Smooth muscle cell (in vitro differentiated cells): ENCODE data around the gene PTPRU. TPM values are rescaled to one million over a fixed set of nuclear protein-coding genes. Genes with fewer than 3 reads are reported as not detected.

Source experiments
- DNase-seq: peaks from one replicate; lab custom pipeline; 2025; ENCODE audit not compliant: unreplicated experiment; lab: John Stamatoyannopoulos, UW
- H2AFZ ChIP-seq: fragments of 200-600 bp; sonication (generic); 2 replicates; pipeline ENCODE4 v1.6.0; 2016; ENCODE audit warnings: antibody characterized with exemption, low read depth, mild to moderate bottlenecking
- H3F3A ChIP-seq: fragments of 200-600 bp; sonication (generic); 2 replicates; pipeline ENCODE4 v1.6.0; 2017; ENCODE audit warnings: antibody characterized with exemption, low read depth
- H3K27ac ChIP-seq: fragments of 200-600 bp; sonication (generic); 2 replicates; pipeline ENCODE4 v1.5.1; 2016; ENCODE audit warnings: low read depth, mild to moderate bottlenecking
- H3K27me3 ChIP-seq: fragments of 200-600 bp; sonication (generic); 2 replicates; pipeline ENCODE4 v1.6.1; 2016; ENCODE audit warnings: low read depth, mild to moderate bottlenecking
- H3K36me3 ChIP-seq: fragments of 200-600 bp; sonication (generic); 2 replicates; pipeline ENCODE4 v1.5.1; 2016; ENCODE audit warnings: low read depth
- H3K4me1 ChIP-seq: fragments of 200-600 bp; sonication (generic); 2 replicates; pipeline ENCODE4 v1.5.1; 2016; ENCODE audit warnings: low read depth
- H3K4me2 ChIP-seq: fragments of 200-600 bp; sonication (generic); 2 replicates; pipeline ENCODE4 v1.6.0; 2016; ENCODE audit warnings: mild to moderate bottlenecking
- H3K4me3 ChIP-seq: fragments of 200-600 bp; sonication (generic); 2 replicates; pipeline ENCODE4 v1.5.1; 2016; ENCODE audit warnings: mild to moderate bottlenecking
- H3K79me2 ChIP-seq: fragments of 200-600 bp; sonication (generic); 2 replicates; pipeline ENCODE4 v1.6.0; 2016; ENCODE audit warnings: low read depth, mild to moderate bottlenecking
- H3K9ac ChIP-seq: fragments of 200-600 bp; sonication (generic); 2 replicates; pipeline ENCODE4 v1.6.0; 2016; ENCODE audit warnings: low read depth
- H3K9me3 ChIP-seq: fragments of 200-600 bp; sonication (generic); replicated peaks from 2 replicates; pipeline ENCODE4 v1.5.1; 2016; ENCODE audit warnings: low read depth
- H4K20me1 ChIP-seq: fragments of 200-600 bp; sonication (generic); 2 replicates; pipeline ENCODE4 v1.6.0; 2016; ENCODE audit warnings: low read depth
- WGBS: methylation state at CpG from one replicate; pipeline ENCODE4 v1.1.7; 2016; ENCODE audit warnings: low lambda C conversion rate; 5-methylcytosine and 5-hydroxymethylcytosine counted together
- polyA plus RNA-seq: library from polyadenylated mRNA; unstranded; fragments of >200 nt; fragmentation: Nextera tagmentation; extraction: Ambion mirVana; gene quantifications from 2 replicates; pipeline ENCODE4 v1.2.1, GENCODE V29; 2016
- total RNA-seq: library from RNA; depleted of rRNA; stranded (reverse); fragments of >200 nt; gene quantifications from 2 replicates; pipeline ENCODE4 v1.2.3, GENCODE V29; 2014
- TF ChIP-seq, protein P1 (sequence below): fragments of 200-600 bp; sonication (generic); IDR thresholded peaks from 2 replicates; pipeline ENCODE4 v1.5.1; 2017; ENCODE audit warnings: borderline replicate concordance, mild to moderate bottlenecking, antibody characterized with exemption; ENCODE audit not compliant: insufficient read depth, poor library complexity, severe bottlenecking

The PTPRU gene
- total and polyA plus RNA-seq, 2 experiments from 2014 or later = 41.1 to 67.8 TPM

DNA sequence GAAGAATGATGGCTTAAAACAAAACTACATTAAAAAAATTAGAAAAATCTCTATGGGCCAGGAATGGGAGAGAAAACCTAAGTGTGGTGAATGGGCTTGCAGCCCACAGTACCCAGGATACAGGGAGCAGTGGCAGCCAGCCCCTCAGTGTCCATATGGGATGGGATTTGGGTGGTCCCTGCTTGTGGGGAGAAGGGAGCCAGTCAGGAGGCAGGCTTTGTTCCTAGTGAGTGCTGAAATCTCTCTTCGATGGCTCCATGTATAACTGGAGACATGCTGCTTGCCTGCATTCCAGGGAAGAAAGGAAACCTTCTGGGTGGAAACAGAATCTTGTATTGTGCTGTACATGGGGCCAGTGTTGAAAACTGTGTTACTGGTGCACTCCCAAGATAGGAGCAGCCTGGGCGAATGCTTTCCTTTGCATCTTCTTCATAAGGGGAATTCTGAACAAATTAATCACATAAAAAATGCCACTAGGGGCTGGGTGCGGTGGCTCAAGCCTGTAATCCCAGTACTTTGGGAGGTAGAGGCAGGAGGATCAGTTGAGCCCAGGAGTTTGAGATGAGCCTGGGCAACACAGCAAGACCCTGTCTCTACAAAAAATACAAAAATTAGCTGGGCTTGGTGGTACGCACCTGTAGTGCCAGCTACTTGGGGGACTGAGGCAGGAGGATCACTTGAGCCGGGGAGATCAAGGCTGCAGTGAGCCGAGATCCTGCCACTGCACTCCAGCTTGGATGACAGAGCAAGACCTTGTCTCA lies 36.0 kb downstream of the PTPRU start:
- Histone ChIP-seq H2AFZ (no peak overlapping the region), H3K4me1 (peaks cover 15% of the 10 kb centered on the region), H3K9ac (no peak overlapping the region), H3K36me3 (peaks cover 7% of the 10 kb centered on the region), H3K4me3 (no peak overlapping the region), H3K9me3 (no peaks in the 10 kb centered on the region), H4K20me1 (no peaks in the 10 kb centered on the region), H3K4me2 (peak overlapping the region; percentile 33), H3K27ac (no peak overlapping the region), H3F3A (no peaks in the 10 kb centered on the region), H3K79me2 (no peaks in the 10 kb centered on the region), H3K27me3 (no peaks in the 10 kb centered on the region)
- no peak for DNase-seq
- WGBS = 84% methylated on average over 6 of the region's 6 CpGs
- TF ChIP-seq, protein P1, sequence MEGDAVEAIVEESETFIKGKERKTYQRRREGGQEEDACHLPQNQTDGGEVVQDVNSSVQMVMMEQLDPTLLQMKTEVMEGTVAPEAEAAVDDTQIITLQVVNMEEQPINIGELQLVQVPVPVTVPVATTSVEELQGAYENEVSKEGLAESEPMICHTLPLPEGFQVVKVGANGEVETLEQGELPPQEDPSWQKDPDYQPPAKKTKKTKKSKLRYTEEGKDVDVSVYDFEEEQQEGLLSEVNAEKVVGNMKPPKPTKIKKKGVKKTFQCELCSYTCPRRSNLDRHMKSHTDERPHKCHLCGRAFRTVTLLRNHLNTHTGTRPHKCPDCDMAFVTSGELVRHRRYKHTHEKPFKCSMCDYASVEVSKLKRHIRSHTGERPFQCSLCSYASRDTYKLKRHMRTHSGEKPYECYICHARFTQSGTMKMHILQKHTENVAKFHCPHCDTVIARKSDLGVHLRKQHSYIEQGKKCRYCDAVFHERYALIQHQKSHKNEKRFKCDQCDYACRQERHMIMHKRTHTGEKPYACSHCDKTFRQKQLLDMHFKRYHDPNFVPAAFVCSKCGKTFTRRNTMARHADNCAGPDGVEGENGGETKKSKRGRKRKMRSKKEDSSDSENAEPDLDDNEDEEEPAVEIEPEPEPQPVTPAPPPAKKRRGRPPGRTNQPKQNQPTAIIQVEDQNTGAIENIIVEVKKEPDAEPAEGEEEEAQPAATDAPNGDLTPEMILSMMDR = no peak

DNA sequence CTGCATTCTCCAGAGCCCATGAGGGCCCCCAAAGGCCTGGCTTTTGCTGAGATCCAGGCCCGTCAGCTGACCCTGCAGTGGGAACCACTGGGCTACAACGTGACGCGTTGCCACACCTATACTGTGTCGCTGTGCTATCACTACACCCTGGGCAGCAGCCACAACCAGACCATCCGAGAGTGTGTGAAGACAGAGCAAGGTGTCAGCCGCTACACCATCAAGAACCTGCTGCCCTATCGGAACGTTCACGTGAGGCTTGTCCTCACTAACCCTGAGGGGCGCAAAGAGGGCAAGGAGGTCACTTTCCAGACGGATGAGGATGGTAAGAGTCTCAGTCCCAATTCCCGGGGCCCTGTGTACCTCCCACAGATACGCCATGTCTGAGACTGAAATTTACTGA lies 39.1 kb downstream of the PTPRU start:
- Histone ChIP-seq H3K9ac (no peak overlapping the region), H3K27ac (no peak overlapping the region), H4K20me1 (no peaks in the 10 kb centered on the region), H3K4me1 (peaks cover 15% of the 10 kb centered on the region), H3K27me3 (no peaks in the 10 kb centered on the region), H3K4me3 (no peak overlapping the region), H3K9me3 (no peaks in the 10 kb centered on the region), H3K4me2 (no peak overlapping the region), H2AFZ (no peak overlapping the region), H3K36me3 (peaks cover 9% of the 10 kb centered on the region), H3K79me2 (no peaks in the 10 kb centered on the region), H3F3A (no peaks in the 10 kb centered on the region)
- TF ChIP-seq, protein P1 = no peak
- no peak for DNase-seq
- 96% methylated on average over 14 of the region's 14 CpGs for WGBS

DNA sequence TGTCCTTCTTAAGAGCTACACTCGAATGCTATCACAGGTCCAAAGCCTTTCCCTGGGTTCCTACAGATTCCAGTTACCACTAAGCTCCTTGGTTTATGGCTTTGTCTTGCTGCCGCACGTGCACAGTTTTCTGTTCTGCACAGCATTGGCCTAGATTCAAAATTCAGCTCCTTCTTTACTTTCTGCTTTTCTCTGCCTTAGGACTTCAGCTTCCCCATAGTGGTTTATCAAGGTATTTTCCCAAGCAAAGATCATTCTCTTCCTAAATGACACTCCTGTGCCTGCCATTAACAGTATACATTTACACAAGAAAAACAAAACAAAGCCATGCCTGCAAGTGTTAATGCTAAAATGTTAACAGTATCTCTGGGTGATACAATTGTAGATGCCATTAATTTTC lies 41.8 kb downstream of the PTPRU start:
- no peaks in the 10 kb centered on the region for H3K9me3 ChIP-seq
- no peaks in the 10 kb centered on the region for H4K20me1 ChIP-seq
- no peak overlapping the region for H3K9ac ChIP-seq
- peaks cover 3% of the 10 kb centered on the region for H3K4me1 ChIP-seq
- no peak for DNase-seq
- H3K27me3 ChIP-seq = no peaks in the 10 kb centered on the region
- no peak overlapping the region for H3K4me2 ChIP-seq
- H2AFZ ChIP-seq = no peak overlapping the region
- H3K27ac ChIP-seq = no peak overlapping the region
- H3K79me2 ChIP-seq = no peaks in the 10 kb centered on the region
- WGBS = 89% methylated on average over 3 of the region's 3 CpGs
- H3K36me3 ChIP-seq = peaks cover 9% of the 10 kb centered on the region
- TF ChIP-seq, protein P1 = no peak
- H3F3A ChIP-seq = no peaks in the 10 kb centered on the region
- no peak overlapping the region for H3K4me3 ChIP-seq

DNA sequence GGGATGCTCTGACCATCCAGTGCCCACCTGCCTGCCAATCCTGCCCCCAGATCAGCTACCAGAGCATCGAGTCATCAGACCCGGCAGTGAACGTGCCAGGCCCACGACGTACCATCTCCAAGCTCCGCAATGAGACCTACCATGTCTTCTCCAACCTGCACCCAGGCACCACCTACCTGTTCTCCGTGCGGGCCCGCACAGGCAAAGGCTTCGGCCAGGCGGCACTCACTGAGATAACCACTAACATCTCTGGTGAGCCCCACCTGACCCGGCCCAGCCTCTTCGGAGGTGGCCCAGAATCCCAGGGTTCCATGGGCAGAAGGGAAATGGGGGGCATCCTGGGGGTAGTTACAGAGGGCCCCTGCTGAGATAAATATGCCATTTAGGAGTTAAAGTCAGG lies 43.1 kb downstream of the PTPRU start:
- Histone ChIP-seq H2AFZ (no peak overlapping the region), H3K27me3 (no peaks in the 10 kb centered on the region), H3K27ac (no peak overlapping the region), H3K4me2 (no peak overlapping the region), H3K9me3 (no peaks in the 10 kb centered on the region), H3K4me3 (no peak overlapping the region), H4K20me1 (no peaks in the 10 kb centered on the region), H3K9ac (no peak overlapping the region), H3F3A (no peaks in the 10 kb centered on the region), H3K79me2 (no peaks in the 10 kb centered on the region), H3K36me3 (peaks cover 9% of the 10 kb centered on the region), H3K4me1 (peaks cover 3% of the 10 kb centered on the region)
- WGBS = 93% methylated on average over 13 of the region's 13 CpGs
- DNase-seq = no peak
- TF ChIP-seq, protein P1 = no peak
